ENCODE data around the gene ATRAID. TPM values are rescaled to one million over a fixed set of nuclear protein-coding genes. Genes with fewer than 3 reads are reported as not detected.

Gene ATRAID
- total and polyA plus RNA-seq, 2 experiments from 2014 or later, result 129 to 154 TPM

DNA sequence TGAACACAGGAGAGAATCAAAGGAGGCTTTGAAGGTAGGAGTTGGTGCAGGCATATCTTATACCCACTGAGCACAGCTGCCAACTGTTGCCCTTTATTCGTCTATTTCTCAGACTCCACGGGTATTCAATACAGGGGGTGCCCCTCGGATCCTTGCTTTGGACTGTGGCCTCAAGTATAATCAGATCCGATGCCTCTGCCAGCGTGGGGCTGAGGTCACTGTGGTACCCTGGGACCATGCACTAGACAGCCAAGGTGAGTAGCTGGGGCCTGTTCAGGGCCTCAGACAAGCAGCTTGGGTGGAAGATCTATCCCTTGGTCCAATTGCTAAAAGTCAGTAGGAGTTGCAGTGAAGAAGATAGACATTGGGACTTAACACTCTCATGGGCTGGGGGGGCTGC is 10.6 kb downstream of the ATRAID start (continued):
- TF ChIP-seq, protein P1, sequence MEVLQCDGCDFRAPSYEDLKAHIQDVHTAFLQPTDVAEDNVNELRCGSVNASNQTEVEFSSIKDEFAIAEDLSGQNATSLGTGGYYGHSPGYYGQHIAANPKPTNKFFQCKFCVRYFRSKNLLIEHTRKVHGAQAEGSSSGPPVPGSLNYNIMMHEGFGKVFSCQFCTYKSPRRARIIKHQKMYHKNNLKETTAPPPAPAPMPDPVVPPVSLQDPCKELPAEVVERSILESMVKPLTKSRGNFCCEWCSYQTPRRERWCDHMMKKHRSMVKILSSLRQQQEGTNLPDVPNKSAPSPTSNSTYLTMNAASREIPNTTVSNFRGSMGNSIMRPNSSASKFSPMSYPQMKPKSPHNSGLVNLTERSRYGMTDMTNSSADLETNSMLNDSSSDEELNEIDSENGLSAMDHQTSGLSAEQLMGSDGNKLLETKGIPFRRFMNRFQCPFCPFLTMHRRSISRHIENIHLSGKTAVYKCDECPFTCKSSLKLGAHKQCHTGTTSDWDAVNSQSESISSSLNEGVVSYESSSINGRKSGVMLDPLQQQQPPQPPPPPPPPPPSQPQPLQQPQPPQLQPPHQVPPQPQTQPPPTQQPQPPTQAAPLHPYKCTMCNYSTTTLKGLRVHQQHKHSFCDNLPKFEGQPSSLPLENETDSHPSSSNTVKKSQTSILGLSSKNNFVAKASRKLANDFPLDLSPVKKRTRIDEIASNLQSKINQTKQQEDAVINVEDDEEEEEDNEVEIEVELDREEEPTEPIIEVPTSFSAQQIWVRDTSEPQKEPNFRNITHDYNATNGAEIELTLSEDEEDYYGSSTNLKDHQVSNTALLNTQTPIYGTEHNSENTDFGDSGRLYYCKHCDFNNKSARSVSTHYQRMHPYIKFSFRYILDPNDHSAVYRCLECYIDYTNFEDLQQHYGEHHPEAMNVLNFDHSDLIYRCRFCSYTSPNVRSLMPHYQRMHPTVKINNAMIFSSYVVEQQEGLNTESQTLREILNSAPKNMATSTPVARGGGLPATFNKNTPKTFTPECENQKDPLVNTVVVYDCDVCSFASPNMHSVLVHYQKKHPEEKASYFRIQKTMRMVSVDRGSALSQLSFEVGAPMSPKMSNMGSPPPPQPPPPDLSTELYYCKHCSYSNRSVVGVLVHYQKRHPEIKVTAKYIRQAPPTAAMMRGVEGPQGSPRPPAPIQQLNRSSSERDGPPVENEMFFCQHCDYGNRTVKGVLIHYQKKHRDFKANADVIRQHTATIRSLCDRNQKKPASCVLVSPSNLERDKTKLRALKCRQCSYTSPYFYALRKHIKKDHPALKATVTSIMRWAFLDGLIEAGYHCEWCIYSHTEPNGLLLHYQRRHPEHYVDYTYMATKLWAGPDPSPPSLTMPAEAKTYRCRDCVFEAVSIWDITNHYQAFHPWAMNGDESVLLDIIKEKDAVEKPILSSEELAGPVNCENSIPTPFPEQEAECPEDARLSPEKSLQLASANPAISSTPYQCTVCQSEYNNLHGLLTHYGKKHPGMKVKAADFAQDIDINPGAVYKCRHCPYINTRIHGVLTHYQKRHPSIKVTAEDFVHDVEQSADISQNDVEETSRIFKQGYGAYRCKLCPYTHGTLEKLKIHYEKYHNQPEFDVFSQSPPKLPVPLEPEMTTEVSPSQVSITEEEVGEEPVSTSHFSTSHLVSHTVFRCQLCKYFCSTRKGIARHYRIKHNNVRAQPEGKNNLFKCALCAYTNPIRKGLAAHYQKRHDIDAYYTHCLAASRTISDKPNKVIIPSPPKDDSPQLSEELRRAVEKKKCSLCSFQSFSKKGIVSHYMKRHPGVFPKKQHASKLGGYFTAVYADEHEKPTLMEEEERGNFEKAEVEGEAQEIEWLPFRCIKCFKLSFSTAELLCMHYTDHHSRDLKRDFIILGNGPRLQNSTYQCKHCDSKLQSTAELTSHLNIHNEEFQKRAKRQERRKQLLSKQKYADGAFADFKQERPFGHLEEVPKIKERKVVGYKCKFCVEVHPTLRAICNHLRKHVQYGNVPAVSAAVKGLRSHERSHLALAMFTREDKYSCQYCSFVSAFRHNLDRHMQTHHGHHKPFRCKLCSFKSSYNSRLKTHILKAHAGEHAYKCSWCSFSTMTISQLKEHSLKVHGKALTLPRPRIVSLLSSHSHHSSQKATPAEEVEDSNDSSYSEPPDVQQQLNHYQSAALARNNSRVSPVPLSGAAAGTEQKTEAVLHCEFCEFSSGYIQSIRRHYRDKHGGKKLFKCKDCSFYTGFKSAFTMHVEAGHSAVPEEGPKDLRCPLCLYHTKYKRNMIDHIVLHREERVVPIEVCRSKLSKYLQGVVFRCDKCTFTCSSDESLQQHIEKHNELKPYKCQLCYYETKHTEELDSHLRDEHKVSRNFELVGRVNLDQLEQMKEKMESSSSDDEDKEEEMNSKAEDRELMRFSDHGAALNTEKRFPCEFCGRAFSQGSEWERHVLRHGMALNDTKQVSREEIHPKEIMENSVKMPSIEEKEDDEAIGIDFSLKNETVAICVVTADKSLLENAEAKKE (CRISPR knock-in tag; IDR thresholded peaks at IDR 0.05), result no peak
- TF ChIP-seq, protein P2, sequence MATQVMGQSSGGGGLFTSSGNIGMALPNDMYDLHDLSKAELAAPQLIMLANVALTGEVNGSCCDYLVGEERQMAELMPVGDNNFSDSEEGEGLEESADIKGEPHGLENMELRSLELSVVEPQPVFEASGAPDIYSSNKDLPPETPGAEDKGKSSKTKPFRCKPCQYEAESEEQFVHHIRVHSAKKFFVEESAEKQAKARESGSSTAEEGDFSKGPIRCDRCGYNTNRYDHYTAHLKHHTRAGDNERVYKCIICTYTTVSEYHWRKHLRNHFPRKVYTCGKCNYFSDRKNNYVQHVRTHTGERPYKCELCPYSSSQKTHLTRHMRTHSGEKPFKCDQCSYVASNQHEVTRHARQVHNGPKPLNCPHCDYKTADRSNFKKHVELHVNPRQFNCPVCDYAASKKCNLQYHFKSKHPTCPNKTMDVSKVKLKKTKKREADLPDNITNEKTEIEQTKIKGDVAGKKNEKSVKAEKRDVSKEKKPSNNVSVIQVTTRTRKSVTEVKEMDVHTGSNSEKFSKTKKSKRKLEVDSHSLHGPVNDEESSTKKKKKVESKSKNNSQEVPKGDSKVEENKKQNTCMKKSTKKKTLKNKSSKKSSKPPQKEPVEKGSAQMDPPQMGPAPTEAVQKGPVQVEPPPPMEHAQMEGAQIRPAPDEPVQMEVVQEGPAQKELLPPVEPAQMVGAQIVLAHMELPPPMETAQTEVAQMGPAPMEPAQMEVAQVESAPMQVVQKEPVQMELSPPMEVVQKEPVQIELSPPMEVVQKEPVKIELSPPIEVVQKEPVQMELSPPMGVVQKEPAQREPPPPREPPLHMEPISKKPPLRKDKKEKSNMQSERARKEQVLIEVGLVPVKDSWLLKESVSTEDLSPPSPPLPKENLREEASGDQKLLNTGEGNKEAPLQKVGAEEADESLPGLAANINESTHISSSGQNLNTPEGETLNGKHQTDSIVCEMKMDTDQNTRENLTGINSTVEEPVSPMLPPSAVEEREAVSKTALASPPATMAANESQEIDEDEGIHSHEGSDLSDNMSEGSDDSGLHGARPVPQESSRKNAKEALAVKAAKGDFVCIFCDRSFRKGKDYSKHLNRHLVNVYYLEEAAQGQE (IDR thresholded peaks at IDR 0.05; ENCODE audit: unreplicated experiment), result no peak
- TF ChIP-seq NANOG (IDR thresholded peaks at IDR 0.05; ENCODE audit: borderline replicate concordance), result no peak

DNA sequence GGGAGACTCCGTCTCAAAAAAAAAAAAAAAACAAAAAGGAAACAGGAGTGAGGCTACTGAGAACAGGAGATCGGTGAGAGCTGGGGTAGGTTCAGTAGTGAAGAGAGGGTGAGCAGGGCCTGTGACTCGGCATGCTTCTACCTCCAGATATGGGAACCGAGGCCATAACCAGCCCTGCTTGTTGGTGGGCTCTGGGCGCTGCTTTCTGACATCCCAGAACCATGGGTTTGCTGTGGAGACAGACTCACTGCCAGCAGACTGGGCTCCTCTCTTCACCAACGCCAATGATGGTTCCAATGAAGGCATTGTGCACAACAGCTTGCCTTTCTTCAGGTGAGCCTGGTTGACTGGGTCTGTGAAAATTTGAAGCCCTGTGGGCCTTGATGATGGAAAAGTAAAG is 11.6 kb downstream of the ATRAID start:
- Histone ChIP-seq H3K79me2 (replicated peaks; ENCODE audit: insufficient read depth) (peaks cover 13% of the 10 kb centered on the region), H3K36me3 (ENCODE audit: insufficient read depth) (peaks cover 73% of the 10 kb centered on the region), H2AFZ (no peak overlapping the region), H3K27ac (ENCODE audit: low read depth) (no peak overlapping the region), H3K4me2 (no peak overlapping the region), H3K4me1 (ENCODE audit: insufficient read depth) (0 out of 2 replicates have a peak, but pooled peaks cover under 1% of the 10 kb centered on the region), H3K27me3 (ENCODE audit: insufficient read depth) (no peaks in the 10 kb centered on the region), H3K4me3 (no peak overlapping the region), H3F3A (replicated peaks; ENCODE audit: low read depth) (peaks cover 12% of the 10 kb centered on the region; the same call in 1 of the 2 replicates), H3K9me2 (ENCODE audit: insufficient read depth) (no peaks in the 10 kb centered on the region), H4K20me1 (replicated peaks; ENCODE audit: insufficient read depth) (peaks cover 10% of the 10 kb centered on the region)
- no peaks in the 10 kb centered on the region for H3K9me3 Mint-ChIP-seq
- no peak for ATAC-seq
- H3K36me3 Mint-ChIP-seq (ENCODE audit: low read depth), result peaks cover 97% of the 10 kb centered on the region
- peaks cover 12% of the 10 kb centered on the region for H3K27me3 Mint-ChIP-seq (ENCODE audit: insufficient read depth, low read depth, poor library complexity)
- no peak overlapping the region for H3K4me3 Mint-ChIP-seq
- H3K4me1 Mint-ChIP-seq, result peaks cover 7% of the 10 kb centered on the region; the same call in 2 of the 3 replicates
- H3K27ac Mint-ChIP-seq, result no peak overlapping the region; the same call in 1 of the 2 replicates
- DNase-seq (ENCODE audit: low spot score), result no peak
- TF ChIP-seq CREB1 (CRISPR knock-in tag; IDR thresholded peaks at IDR 0.05; ENCODE audit: low read depth) (no peak), EZH2phosphoT487 (IDR thresholded peaks at IDR 0.05; ENCODE audit: unreplicated experiment) (no peak)

Measured in GM23338 (cell line).